ENCODE results near the gene EMD.

Gene EMD

DNA sequence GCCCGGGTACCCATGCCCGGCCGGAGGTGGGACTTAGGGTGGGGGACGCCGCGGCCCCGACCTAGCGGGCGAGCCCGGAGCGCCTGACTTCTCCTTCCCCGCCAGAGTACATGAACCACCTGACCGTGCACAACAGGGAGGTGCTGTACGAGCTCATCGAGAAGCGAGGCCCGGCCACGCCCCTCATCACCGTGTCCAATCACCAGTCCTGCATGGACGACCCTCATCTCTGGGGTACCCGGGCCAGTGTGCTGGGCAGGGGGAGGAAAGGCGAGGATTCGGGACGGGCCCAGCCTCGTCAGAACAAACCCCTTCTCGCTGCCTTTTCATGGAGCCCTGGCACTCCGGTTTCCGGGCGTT is 32.9 kb downstream of the EMD start:
- DNase-seq (ENCODE audit: low read depth in 2 of 2): peak; percentile 52 to 53
- peak overlapping the region; percentile 50 to 68 for H3K4me3 ChIP-seq (replicated peaks in 1 of 2; ENCODE audit: low read depth in 2 of 2, low read length in 2 of 2)

DNA sequence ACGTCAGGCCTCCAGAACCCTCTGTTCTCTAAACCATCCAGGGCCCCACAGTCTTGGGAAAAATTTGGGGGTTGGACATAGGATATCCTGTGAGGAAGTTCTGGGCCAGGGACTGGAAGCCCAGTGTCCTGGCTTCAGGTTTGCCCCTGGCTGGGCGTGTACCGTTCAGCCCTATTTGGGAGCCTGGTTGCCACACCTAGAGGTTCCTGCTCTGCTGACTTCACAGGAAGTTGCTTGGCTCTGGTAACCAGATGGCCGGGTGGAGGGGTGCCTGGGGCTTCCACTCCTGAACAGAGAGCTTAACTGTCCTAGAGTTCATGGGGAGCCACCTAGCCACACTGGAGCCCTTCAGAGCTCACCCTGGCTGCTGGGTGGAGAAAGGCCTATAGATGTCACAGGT is 33.4 kb downstream of the EMD start:
- peak; percentile 13 to 17 for DNase-seq (ENCODE audit: low read depth in 2 of 2)
- H3K4me3 ChIP-seq (replicated peaks in 1 of 2; ENCODE audit: low read depth in 2 of 2, low read length in 2 of 2): peak overlapping the region; percentile 50 to 68

More for the DNA sequence above, 32.9 kb downstream of the EMD start:
- TF ChIP-seq, protein P1, sequence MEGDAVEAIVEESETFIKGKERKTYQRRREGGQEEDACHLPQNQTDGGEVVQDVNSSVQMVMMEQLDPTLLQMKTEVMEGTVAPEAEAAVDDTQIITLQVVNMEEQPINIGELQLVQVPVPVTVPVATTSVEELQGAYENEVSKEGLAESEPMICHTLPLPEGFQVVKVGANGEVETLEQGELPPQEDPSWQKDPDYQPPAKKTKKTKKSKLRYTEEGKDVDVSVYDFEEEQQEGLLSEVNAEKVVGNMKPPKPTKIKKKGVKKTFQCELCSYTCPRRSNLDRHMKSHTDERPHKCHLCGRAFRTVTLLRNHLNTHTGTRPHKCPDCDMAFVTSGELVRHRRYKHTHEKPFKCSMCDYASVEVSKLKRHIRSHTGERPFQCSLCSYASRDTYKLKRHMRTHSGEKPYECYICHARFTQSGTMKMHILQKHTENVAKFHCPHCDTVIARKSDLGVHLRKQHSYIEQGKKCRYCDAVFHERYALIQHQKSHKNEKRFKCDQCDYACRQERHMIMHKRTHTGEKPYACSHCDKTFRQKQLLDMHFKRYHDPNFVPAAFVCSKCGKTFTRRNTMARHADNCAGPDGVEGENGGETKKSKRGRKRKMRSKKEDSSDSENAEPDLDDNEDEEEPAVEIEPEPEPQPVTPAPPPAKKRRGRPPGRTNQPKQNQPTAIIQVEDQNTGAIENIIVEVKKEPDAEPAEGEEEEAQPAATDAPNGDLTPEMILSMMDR (IDR thresholded peaks at IDR 0.05; ENCODE audit: low read depth, low read length): no peak

DNA sequence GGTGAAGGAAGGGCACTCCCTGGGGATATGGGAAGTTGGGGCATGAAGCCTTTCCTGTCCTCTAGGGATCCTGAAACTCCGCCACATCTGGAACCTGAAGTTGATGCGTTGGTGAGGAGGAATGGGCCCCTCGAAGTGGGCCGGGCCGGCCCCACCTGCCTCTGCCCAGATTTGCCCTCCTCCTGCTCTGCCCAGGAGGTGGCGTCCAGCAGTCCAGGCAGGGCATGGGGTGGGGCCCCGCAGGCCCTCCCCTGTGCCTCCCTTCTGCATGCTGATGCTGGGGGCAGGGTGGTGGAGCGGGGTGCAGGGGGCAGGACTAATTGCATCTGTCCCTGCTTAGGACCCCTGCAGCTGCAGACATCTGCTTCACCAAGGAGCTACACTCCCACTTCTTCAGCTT is 34.0 kb downstream of the EMD start:
- no peak for DNase-seq (ENCODE audit: low read depth in 2 of 2)
- TF ChIP-seq, protein P1 (IDR thresholded peaks at IDR 0.05; ENCODE audit: low read depth, low read length): no peak
- H3K4me3 ChIP-seq (replicated peaks in 1 of 2; ENCODE audit: low read depth in 2 of 2, low read length in 2 of 2): no peak overlapping the region

More for the DNA sequence above, 33.4 kb downstream of the EMD start:
- TF ChIP-seq, protein P1 (IDR thresholded peaks at IDR 0.05; ENCODE audit: low read depth, low read length): no peak

DNA sequence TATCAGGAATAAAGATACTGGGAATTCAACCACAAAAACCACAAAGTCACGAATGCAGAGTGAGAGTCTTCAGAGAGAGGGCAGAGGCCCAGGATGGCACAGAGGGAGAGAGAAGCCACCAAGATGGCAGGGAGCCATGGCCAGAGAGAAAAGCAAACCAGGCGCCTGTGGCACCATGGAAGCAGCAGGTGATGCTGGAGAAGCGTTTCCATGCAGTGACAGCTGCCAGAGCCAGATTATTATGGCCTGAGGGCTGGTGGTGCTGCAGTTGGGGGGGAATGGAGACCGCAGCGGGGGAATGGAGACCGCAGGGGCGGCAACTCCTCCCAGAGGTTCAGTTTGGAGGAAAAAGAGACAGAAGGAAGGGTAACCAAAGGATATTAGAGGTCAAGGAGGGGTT is 38.1 kb downstream of the EMD start:
- DNase-seq (ENCODE audit: low read depth in 2 of 2): no peak
- H3K4me3 ChIP-seq (replicated peaks in 1 of 2; ENCODE audit: low read depth in 2 of 2, low read length in 2 of 2): no peak overlapping the region
- TF ChIP-seq, protein P1 (IDR thresholded peaks at IDR 0.05; ENCODE audit: low read depth, low read length): no peak

DNA sequence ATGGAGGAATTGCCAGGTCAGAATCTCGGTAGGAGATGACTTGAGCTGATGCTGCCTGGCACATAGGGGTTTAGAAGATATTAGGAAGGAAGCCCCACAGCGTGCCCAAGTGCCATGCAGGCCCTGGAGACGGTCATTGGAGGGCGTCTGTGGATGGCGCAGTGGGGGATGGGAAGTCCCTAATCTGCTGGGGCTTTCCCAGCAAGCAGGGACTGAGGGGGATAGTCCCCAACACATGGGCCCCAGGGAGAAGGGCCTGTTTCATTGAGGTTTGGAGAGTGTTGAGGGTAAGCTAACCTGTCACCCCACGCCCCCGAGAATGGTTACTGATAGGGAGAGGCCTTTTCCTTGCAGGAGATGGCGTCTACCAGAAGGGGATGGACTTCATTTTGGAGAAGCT is 40.1 kb downstream of the EMD start:
- TF ChIP-seq, protein P1 (IDR thresholded peaks at IDR 0.05; ENCODE audit: low read depth, low read length): no peak
- no peak overlapping the region for H3K4me3 ChIP-seq (replicated peaks in 1 of 2; ENCODE audit: low read depth in 2 of 2, low read length in 2 of 2)
- DNase-seq (ENCODE audit: low read depth in 2 of 2): no peak

DNA sequence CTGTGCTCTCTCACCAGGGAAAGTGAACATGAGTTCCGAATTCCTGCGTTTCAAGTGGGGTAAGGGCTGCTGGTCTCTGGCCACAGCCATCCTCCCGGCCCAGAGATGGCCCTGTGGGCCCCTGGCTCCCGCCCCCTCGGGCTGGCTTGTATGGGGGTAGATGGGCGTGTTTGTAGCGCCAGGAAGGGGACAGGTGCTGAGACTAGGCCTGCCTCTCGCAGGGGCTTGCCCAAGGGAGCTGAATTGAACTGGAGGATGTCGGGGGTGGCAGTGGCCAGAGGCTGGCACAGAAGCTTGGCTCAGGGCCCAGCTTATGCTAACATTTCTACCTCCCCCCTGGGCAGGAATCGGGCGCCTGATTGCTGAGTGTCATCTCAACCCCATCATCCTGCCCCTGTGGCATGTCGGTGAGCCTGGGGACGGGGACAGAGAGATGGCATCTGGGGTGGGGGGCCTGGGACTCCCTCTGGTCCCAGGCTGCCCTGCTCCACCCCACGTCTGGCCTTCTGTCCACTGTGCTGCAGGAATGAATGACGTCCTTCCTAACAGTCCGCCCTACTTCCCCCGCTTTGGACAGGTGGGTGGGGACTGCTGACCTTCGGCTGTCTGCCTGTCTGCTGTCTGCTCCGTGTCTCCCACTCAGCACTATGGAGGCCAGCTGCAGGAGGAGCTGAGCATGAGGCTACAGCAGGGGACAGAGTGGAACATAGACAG is 40.8 kb downstream of the EMD start:
- TF ChIP-seq, protein P1 (IDR thresholded peaks at IDR 0.05; ENCODE audit: low read depth, low read length): no peak
- no peak overlapping the region for H3K4me3 ChIP-seq (replicated peaks in 1 of 2; ENCODE audit: low read depth in 2 of 2, low read length in 2 of 2)
- DNase-seq (ENCODE audit: low read depth in 2 of 2): no peak

DNA sequence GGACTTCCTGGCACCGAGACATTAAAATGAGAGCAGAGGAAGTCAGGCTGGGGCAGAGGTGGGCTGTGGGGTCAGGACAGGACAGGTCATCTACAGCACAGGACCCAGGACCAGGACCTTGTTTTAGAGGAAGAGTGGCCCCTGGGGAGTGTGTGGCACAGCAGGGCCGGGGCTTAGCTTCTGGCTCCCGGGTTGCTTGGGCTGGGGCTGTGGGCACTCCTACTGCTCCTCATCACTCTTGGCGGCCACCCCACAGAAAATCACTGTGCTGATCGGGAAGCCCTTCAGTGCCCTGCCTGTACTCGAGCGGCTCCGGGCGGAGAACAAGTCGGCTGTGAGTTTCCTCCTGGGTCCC is 41.3 kb downstream of the EMD start:
- H3K4me3 ChIP-seq (replicated peaks in 1 of 2; ENCODE audit: low read depth in 2 of 2, low read length in 2 of 2): no peak overlapping the region
- no peak for DNase-seq (ENCODE audit: low read depth in 2 of 2)
- TF ChIP-seq, protein P1 (IDR thresholded peaks at IDR 0.05; ENCODE audit: low read depth, low read length): no peak
